DMS114 treated with DMSO at 0.1 percent for 48 hours (cell line): ENCODE results near the gene KLF13.

Source experiments
- DNase-seq: peaks from one replicate; lab custom pipeline; 2025; ENCODE audit not compliant: unreplicated experiment; lab: John Stamatoyannopoulos, UW

The KLF13 gene

DNA sequence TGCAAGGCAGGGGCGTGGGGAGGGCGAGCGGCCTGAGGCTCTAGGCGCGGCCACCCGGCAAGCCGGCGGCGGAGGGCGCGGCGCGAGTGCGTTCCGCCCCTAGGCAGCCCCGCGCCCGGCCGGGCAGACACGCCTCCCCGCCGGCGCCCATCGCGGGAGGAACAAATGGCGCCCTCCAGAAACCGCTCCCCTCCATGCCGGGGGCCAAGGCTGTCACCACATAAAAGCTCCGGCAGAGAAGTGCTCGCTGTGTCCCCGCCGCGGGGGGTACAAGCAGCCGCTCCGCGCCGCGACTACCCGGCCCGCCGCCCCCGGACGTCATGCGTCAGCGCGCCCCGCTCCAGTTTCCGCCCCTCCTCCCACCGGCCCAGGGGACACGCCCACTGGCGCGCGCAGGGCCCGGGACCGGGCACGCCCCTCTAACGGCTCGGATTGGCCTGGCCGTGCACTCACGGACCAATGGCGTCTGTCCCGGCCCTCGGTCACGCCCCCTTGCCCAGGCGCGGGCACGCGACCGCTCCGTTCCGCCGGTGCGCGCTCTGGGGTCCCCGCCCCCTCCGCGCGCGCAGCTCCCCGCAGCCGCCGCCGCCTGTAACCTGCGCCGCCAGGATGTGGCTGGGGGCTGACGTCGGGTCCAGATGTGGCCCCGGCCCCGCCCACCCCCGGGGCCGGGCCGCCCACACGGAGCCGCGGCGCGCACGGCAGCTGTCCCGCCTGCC, at the start of gene KLF13:
Gene KLF13, plus strand, starts transcription at position 680 of the 719 bp plus-strand sequence. CDS start 378 bp downstream, outside the sequence.
- peak; percentile 88 for DNase-seq

DNA sequence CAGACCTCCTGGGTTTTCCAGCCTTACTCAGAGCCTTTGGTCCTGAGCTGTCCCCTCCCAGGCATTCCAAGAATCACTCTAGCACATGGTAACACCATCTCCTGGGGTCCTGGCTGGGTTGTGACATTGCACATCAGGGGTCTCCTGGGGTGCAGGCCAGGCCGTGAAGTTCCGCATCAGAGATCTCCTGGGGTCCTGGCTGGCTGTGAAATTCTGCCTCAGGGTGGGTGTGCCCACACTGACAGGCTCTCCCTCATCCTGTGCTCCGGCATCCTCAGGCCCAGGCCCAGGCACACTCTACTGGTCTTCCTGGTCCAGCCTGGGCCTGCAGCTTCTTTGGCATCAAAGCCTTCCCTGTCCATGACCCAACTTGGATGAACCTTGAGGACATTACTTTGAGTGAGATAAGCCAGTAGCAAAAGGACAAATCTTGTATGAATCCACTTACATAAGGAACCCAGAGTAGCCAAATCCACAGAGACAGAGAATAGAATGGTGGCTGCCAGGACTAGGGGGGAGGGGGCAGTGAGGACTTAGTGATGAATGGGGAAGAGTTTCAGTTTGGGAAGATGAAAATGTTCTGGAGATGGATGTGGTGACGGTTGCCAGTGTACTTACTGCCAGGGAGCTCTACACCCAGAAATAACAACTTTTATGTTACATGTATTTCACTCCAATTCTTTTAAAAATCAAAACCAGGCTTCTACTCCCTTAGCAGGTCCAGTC, 49.1 kb upstream of the KLF13 start:
- no peak for DNase-seq

- no peak for DNase-seq
Observed at GRCh38 chr15:31278061-31278445, 48.6 kb upstream of the KLF13 start.

GRCh38 chr15:31278544-31279220, 48.0 kb upstream of the KLF13 start:
- DNase-seq, result no peak

- no peak for DNase-seq
Observed at GRCh38 chr15:31279221-31280045, 47.2 kb upstream of the KLF13 start.

DNA sequence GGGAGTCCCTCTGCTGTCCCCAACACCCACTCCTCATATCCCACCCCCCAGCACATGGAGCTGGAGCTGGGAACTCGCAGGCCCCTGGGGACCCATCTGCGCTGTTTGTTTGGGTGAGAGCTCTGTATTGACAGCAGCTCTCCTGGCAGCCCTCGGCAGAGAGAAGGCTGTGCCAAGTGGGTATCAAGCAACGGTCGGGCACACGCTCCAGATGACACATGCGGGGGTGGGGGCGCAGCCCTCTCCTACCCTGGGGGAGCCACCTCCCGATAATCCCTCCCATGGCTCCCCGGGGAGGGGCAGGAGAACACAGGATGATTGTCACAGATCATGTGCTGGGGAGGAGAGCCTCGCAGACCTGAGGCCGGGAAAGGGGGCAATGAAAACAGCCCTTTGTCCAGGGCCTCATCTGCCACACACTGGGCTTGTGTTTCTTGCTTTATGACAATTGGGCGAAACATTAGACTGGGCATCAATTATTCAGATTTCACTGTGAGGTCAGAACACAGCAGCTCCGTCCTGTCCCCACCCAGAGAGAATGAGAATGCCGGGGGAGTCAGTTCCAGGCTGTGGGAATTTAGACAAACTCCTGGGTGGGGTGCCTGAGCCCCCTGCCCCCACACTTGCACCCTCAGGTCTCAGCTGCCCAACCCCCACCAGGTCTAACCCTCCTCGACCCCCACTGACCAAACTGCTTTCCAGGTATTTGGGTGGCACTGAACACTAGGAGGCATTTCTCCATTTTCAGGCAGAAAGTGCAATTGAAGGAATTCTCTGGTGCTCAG, 46.4 kb upstream of the KLF13 start:
- no peak for DNase-seq

- no peak for DNase-seq
Observed at GRCh38 chr15:31280831-31281216, 45.8 kb upstream of the KLF13 start.

DNA sequence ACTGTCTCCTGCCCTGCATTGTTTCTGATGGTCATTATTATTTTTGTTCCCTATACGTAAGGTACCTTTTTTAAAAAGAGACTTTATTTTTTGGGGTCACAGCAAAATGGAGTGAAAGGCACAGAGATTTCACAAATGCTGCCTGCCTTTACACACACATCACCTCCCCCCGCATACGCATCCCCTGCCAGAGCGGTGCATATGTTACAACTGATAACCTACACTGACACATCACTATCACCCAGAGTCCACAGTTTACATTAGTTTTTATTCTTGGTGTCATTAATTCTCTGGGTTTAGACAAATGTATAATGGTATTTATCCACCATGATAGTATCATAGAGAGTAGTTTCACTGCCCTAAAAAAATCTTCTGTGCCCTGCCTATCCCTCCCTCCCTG, 43.6 kb upstream of the KLF13 start:
- DNase-seq, result no peak

DNA sequence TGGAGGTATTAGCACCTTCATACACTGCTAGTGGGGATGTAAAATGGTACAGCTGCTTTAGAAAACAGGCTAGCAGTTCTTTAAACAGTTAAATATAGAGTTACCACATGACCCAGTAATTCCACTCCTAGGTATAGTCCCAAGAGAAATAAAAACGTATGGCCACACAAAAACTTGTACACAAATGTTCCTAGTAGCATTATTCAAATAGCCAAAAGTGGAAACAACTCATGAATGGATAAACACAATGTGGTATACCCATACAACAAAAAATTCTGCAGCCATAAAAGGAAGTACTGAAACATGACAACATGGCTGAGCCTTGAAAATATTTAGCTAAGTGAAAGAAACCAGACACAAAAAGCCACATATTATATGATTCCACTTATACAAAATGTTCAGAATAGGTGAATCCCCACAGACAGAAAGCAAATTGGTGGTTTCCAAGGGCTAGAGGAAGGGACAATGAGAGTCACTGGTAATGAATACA, 40.8 kb upstream of the KLF13 start:
- no peak for DNase-seq

- DNase-seq, result no peak
Observed at GRCh38 chr15:31291048-31291578, 35.5 kb upstream of the KLF13 start.

DNA sequence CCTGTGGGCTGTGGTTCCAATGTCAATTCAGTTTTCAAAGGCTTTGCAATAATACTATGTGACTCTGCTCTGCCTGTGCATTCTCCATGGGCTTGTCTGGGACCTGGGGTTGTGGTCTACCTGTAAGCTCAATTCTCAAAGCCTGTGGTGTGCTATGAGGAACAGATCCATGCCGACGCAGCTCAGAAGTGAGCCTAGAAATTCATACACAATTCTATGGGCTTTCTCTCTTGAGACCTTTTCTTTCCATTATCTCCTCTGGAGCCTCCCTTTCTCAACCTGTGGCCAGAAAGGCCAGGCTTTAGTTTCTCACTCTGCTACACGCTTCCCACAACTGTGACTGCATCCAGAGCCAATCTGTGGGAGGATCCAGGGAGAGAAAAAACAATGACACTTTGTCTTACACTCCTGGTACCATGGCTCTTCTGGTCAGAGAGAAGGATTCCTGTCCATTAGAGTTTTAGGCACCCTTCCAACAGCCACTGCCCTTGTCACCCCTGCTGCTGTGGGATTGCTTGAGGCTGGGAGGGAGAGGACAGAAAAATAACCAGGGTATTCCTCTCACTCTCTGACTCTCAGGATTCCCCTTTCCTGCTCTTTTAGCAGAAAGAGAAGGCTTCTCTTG, 34.1 kb upstream of the KLF13 start:
- no peak for DNase-seq

- no peak for DNase-seq
Observed at GRCh38 chr15:31293655-31294054, 33.0 kb upstream of the KLF13 start.

DNA sequence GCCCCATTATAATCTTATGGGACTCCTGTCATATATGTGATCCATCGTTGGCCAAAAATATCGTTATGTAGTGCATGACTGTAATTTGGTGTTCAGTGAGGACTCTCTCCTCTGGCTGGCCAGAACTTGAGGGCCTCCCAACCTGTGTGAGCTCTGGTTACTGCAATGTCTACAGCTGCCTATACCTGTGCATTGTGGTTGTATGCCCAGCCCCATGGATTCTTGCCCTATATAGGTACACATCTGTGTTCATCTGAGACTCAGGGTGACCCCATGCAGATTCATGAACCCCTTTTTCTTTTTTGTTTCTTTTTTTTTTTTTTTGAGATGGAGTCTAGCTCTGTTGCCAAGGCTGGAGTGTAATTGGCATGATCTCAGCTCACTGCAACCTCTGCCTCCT, 32.6 kb upstream of the KLF13 start:
- no peak for DNase-seq

DNA sequence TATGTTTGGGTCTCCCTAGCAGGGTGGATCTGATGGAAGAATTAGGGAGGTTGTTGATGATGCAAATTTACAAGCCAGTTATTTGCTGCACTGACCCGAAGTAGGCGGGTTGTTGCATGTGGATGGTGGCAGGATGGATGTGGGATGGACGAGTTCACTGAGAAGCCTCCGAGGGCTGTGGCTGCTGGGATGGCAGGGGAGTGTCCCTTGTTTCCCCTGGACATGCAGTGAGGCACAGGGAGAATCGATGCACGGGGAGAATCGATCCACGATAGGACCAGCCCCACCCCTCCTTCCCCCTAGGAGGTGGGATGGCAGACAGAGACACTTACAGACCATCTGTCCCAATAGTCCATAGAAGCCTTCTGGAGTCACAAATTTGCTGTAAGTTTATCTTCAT, 31.0 kb upstream of the KLF13 start:
- DNase-seq, result no peak

DNA sequence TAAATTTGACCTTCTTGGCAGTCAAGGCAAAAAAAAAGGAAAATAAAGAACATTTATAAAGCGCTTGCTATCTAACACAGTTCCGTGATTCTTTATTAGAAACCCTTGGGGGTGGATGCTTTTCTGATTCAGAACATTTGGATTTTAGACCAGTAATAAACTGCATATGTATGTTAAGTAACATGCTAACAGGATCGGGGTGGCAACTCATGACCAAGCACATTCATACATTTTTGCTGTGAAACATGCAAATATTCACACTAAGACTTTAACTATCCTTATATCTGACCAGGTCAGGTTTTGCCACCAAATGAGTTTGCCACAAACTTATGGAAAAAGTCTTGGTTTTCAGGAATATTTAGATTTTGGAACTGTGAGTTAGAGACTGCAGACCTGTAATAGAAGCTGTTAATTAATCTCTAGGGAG, 30.4 kb upstream of the KLF13 start:
- DNase-seq, result no peak

- DNase-seq, result no peak
Observed at GRCh38 chr15:31296646-31297574, 29.7 kb upstream of the KLF13 start.

GRCh38 chr15:31297575-31298456, 28.8 kb upstream of the KLF13 start:
- DNase-seq, result no peak
